GM19468 (cell line): ENCODE data around the gene PRKAA1.
"Not testable (repeated sequence)": the region's sequence is repeated elsewhere in the genome, so short reads cannot be mapped to it uniquely, and the experiment has no call there.

Source experiments
- ATAC-seq: cut with Tn5 transposase; IDR thresholded peaks from one replicate; pipeline ENCODE4 v1.9.1; 2021; ENCODE audit warnings: mild to moderate bottlenecking, moderate library complexity, moderate number of reproducible peaks; ENCODE audit not compliant: unreplicated experiment; ENCODE audit errors: extremely low read depth

Gene PRKAA1

DNA sequence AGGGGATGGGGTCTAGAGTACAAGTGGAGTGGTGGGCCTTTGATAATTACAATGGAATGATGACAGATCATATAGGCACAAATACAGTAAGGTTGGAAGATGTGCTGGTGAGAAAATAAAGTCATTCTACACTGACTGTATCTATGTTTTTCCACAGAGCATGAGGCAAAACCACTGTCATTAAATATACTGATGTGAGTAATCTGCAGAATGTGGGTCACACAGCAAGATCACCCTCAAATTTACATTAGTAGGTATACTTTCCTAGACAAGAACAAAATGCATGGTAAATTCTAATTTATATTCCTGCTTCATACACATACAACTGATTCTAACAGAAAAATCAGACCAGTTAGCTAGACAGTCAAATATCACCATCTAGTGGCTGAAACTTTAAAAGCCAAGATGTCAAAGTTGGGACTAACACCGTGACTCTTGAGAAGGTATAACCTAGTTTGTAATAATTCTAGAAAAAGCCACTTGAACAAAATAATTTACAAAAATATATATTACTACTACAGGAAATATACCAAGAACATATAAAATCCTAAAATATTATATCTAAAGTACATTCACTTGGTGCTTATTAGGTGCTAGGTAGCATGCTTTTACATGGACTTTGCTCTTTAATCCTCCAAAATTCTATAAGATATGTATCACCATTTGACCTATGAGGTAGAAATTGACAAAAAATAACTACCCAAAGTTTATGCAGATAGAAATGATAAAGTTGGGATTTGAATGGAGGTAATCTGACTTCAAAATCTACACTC lies 61.9 kb downstream of the PRKAA1 start:
- no peak for ATAC-seq

DNA sequence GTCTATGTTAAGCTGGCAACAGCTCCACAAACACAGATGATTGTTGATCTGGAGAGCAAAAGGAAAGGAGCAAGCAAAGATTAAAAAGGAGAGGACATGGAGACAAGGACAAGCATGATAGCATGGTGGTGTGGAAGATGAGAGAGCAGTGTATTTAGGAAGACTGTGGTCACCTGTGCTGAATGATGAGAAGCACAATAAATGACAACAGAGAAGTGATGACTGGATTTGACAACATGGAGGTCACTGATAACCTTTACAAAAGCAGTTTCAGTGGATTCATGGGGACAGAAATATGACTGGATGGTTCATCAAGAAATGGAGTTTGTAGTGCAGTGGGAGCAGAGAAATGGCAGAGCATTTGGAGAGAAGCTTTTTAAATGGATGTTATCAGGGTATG lies 62.6 kb downstream of the PRKAA1 start:
- no peak for ATAC-seq

DNA sequence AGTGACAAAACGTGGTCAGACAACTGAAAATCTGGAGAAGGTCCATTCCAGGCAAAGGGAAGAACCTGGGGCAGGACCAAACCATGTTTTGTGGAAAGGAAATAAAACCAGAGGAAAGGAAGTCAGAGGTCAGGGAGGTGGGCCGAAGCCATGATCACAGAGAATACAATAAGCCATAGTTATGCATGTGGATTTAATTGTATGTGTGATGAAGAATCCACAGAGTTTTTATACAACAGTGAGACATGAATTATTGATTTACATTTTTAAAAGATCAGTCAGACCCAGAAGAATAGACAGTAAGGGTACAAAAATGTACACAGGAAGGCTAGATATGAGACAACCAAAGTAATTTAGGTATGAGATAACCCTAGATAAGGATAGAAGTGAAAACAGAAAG lies 63.2 kb downstream of the PRKAA1 start:
- ATAC-seq: no peak

DNA sequence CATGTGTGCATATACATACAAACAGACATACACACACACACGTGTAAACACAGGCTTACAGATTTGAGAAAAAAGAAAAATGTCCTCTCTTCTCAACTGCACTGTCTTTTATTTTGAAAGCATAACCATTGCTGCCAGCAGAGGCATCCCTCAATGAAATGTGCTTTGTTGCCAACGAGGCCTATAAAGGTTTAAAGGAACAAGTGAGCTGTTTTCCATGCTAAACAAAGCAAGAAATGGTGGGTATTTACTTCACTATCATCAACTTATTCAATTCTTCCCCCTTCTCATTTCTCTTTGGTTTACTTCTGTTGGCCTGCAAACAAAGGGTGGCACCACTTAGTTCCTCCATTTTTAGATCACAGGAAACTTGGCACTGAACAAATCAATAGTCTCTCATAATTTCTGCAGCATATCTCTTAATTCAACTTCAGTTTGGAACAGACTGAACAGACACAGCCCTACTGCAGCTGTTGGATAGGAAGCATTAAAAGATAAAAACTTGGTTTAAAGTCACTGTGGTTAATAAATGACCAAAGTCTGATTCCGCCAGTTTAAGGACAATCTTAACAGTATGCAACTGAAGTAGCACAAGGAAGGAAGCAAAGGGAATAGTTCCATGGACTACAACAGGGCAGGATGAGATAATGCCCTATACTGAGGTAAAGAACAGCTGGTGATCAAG lies 64.2 kb downstream of the PRKAA1 start:
- ATAC-seq: no peak

DNA sequence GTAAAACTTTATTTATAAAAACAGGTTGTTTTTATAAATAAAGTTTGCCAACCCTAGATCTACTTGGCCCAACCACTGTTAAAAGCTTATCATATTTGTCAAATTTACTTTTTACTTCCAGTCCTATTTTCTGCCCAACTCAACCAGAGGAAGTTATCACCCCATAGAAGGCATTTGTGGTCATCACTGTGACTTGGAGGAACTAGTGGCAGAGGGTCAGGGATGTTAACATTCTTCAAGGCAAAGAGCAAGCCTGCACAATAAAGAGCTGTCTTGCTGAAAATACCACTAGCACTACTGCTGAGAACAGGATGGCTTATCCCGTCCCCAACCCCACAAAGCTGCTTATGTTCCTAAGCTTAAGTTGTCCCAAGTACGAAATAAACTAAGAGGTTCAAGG lies 64.7 kb downstream of the PRKAA1 start:
- ATAC-seq: no peak

DNA sequence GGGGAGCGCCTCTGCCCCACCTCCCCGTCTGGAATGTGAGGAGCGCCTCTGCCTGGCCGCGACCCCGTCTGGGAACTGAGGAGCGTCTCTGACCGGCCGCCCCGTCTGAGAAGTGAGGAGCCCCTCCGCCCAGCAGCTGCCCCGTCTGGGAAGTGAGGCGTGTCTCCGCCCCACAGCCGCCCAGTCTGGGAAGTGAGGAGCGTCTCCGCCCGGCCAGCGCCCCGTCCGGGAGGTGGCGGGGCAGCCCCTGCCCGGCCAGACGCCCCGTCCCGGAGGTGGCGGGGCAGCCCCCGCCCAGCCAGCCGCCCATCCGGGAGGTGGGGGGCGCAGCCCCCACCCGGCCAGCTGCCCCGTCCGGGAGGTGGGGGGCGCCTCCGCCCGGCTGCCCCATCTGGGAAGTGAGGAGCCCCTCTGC lies 75.7 kb downstream of the PRKAA1 start:
- ATAC-seq: not testable (repeated sequence)

DNA sequence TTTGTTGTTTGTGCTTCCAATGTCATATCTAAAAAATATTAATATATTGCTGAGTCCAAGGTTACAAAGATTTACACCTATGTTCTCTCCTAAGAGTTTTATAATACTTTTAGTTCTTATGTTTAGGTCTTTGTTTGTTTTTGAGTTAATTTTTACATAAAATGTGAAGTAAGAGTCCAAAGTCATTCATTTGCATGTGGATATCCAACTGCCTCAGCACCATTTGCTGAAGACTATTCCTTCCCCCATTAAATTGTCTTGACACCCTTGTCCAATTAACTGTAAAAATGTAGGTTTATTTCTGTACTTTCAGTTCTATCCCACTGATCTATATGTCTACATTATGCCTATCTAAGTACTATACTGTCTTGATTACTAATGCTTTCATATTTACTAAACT lies 78.1 kb downstream of the PRKAA1 start:
- ATAC-seq: no peak

DNA sequence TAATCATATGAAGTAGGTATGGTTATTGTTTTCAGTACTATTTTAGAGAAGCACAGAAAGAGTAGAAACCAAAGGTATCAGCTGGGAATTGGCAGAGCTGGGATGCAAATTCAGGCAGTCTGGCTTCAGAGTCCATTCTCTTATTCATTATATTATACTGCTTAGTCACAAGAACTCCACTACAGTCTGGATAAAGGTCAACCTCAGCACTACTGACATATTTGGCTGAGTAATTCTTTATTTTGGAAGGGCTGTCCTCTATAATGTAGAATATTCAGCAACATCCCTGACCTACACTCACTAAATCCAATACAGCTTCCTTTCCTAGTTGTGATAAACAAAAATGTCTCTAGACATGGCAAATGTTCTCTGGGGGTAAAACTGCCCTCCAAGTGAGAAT lies 80.9 kb downstream of the PRKAA1 start:
- no peak for ATAC-seq

DNA sequence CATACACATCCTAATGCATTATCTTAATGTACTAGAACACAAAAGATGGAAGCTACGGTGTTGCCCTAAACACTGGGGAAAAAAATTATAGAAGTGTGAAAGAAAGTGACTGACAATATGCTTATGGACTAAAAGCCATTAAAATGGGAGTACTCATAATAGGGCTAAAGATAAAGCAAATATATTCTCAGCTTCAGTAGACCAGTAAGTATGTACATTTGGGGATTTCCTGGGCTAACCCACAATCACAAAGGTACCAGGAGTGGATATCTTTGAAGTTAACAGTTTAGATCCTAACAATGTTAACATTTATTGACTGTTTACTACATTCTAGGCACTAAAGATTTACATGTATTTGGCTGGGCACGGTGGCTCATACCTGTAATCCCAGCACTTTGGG lies 81.6 kb downstream of the PRKAA1 start:
- ATAC-seq: no peak

DNA sequence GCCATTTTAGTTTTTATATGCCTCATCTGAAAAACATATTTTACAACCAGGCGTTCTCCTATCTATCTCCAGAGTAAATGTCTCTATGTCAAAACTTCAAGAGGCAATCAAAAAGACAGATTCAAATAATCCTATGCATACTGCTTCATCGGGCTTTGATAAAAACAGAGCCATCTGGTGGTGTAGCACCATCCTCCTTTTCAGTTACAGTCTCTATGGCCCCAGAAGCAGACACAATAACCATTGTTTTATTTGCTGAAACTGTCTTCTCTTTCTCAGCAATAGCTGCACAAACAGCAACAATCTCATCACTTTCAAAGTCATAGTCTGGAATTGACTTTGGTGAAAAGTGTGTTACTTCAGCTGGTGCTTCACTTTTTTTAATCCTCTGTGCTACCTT lies 82.2 kb downstream of the PRKAA1 start:
- ATAC-seq: no peak

DNA sequence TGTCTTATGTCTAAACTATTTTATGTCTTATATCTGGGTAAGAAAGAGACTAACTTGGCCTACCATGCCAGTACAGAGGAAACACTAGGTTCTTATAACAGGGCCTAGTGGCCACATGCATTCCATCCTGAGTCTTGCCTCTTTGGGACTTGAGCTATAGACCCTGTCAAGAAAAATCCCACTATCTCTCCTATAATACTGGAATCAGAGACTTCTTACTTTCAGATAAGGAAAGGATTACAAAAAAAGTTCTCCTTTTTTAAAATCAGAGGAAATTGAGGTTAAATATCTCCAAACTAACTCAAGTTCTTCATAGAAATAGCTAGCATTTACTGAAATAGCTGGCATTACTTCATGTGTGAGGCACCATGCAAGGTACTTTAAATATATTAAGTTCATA lies 84.2 kb downstream of the PRKAA1 start:
- no peak for ATAC-seq

DNA sequence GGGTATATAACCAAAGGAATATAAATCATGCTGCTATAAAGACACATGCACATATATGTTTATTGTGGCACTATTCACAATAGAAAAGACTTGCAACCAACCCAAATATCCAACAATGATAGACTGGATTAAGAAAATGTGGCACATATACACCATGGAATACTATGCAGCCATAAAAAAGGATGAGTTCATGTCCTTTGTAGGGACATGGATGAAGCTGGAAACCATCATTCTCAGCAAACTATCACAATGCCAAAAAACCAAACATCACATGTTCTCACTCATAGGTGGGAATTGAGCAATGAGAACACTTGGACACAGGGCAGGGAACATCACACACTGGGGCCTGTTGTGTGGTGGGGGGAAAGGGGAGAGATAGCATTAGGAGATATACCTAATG lies 87.6 kb downstream of the PRKAA1 start:
- ATAC-seq: not testable (repeated sequence)
